ENCODE data around the gene SPTBN1. TPM values are rescaled to one million over a fixed set of nuclear protein-coding genes. Genes with fewer than 3 reads are reported as not detected.

SPTBN1 gene
- total and polyA plus RNA-seq, 9 of the 15 experiments (the other 6 are each of a cell fraction or from before 2014, with no cell fraction given): 8.9 to 66.8 (median 31.4) TPM

- BruUV-seq (replicated peaks): no TSS peak
- in situ Hi-C loops (cut with MboI) (no loop called here), intact Hi-C loops (cut with micrococcal nuclease) (no loop called here)
- TF ChIP-seq POLR2A (conservative IDR thresholded peaks at IDR 0.05) (no peak), MCM3 (IDR thresholded peaks at IDR 0.05) (no peak), MEIS2 (IDR thresholded peaks at IDR 0.05; ENCODE audit: partially characterized antibody) (no peak), VEZF1 (CRISPR knock-in tag; IDR thresholded peaks at IDR 0.05) (no peak), NFXL1 (CRISPR knock-in tag; IDR thresholded peaks at IDR 0.05) (no peak), KLF1 (tag; IDR thresholded peaks at IDR 0.05) (no peak)
- H3K4me1 ChIP-seq (replicated peaks in 1 of 2; ENCODE audit: control insufficient read depth in 2 of 2, insufficient read depth in 2 of 2, low read length in 2 of 2): 0 out of 5 replicates have a peak, but pooled peaks cover 0 to 3% of the 10 kb centered on the region in 2 experiments
- H3K4me2 ChIP-seq (ENCODE audit: insufficient read depth, low read length): no peak overlapping the region
- no peaks in the 10 kb centered on the region; the same call in 1 of the 2 replicates for H4K20me1 ChIP-seq (replicated peaks; ENCODE audit: control insufficient read depth, insufficient read depth, low read length)
- POLR2A ChIA-PET: interaction anchor here (0.6 to 1.1 kb wide), 2 partner anchors 11 to 85 kb away, joined by 3 read pairs; no protein-coding TSS in a partner anchor
- H3K9me1 ChIP-seq (ENCODE audit: control insufficient read depth, insufficient read depth, low read length): no peaks in the 10 kb centered on the region
- no peaks in the 10 kb centered on the region for H3K9me3 ChIP-seq (replicated peaks; ENCODE audit: control insufficient read depth, insufficient read depth, low read depth, low read length)
- H3K9ac ChIP-seq (ENCODE audit: insufficient read depth in 1 of 2, low read depth in 2 of 2, low read length in 2 of 2): no peak overlapping the region
- H3K27ac ChIP-seq (ENCODE audit: extremely low read depth, low read depth, low read length): no peak overlapping the region
- H2AFZ ChIP-seq (ENCODE audit: low read depth, low read length): no peak overlapping the region
- FAIRE-seq (no peak), ATAC-seq (no peak; the same call in 2 of the 3 replicates), DNase-seq (ENCODE audit: extremely low read depth in 1 of 4, low spot score in 3 of 4) (no peak)
- CTCF ChIA-PET (ENCODE audit: low intra/inter-chr PET ratio): no interaction called here
- 69% methylated on average over 9 of the region's 9 CpGs for WGBS (ENCODE audit: insufficient coverage, low coverage, missing lambda C conversion rate)
- no peaks in the 10 kb centered on the region for H3K27me3 ChIP-seq (ENCODE audit: control insufficient read depth in 2 of 2, insufficient read depth in 2 of 2, low read length in 2 of 2)
- H3K36me3 ChIP-seq (ENCODE audit: control insufficient read depth, insufficient read depth, low read length): peaks cover 71% of the 10 kb centered on the region
- H3K4me3 ChIP-seq: no peak overlapping the region
- H3K79me2 ChIP-seq (ENCODE audit: control insufficient read depth, insufficient read depth, low read length): no peaks in the 10 kb centered on the region
Measured at GRCh38 chr2:54636415-54637139, 180.4 kb downstream of the SPTBN1 start.

All from K562 (cell line).